Endothelial cell of umbilical vein (primary cell): Measurements from ENCODE around the gene CNOT4. TPM values are rescaled to one million over a fixed set of nuclear protein-coding genes. Genes with fewer than 3 reads are reported as not detected.

Source experiments
- BruUV-seq: library from RNA; stranded (reverse); fragments of 400-500 nt; replicated peaks from 2 replicates; lab custom pipeline; 2021; lab: Mats Ljungman, UMichigan
- CTCF ChIA-PET: fragments of 300-600, 350-600 bp; sonication (Branson Sonifier 250); formaldehyde crosslinking; loops from one replicate; lab custom pipeline; 2021; ENCODE audit warnings: antibody characterized with exemption, inconsistent platforms; lab: Charles Lee
- POLR2A ChIA-PET: fragments of 300-600, 350-600 bp; sonication (Branson Sonifier 250); formaldehyde crosslinking; loops from one replicate; lab custom pipeline; 2021; ENCODE audit warnings: antibody characterized with exemption, inconsistent platforms; lab: Charles Lee
- DNase-seq: peaks from one replicate; pipeline ENCODE4 v3.0.0-alpha.2; 2011; ENCODE audit warnings: low read depth, low spot score
- FAIRE-seq: peaks from 2 replicates; lab custom pipeline; 2011; peaks lifted over from hg19 to GRCh38; lab: Jason Lieb, UNC
- H2AFZ ChIP-seq: 2 replicates; pipeline ENCODE4 v1.6.0; 2012; ENCODE audit warnings: low read depth, low read length, control low read depth, inconsistent platforms
- H3K27ac ChIP-seq: 2 replicates; pipeline ENCODE4 v1.5.1; 2011; ENCODE audit warnings: low read depth, mild to moderate bottlenecking, control low read depth, low read length, moderate library complexity; ENCODE audit not compliant: insufficient read depth
- H3K27me3 ChIP-seq, 2 experiments: 2 replicates each; pipeline versions ENCODE4 v1.6.0 to v1.6.1; 2011; ENCODE audit warnings: low read length in 2 of 2, mixed read lengths in 1 of 2; ENCODE audit not compliant: control insufficient read depth in 2 of 2, insufficient read depth in 2 of 2
- H3K36me3 ChIP-seq, 2 experiments: 2 replicates in 1 of 2; 3 replicates in 1 of 2; pipeline ENCODE4 v1.5.1; 2011; ENCODE audit warnings: low read length in 2 of 2, mild to moderate bottlenecking in 1 of 2, moderate library complexity in 1 of 2; ENCODE audit not compliant: control insufficient read depth in 2 of 2, insufficient read depth in 2 of 2; ENCODE audit errors: extremely low read depth in 1 of 2
- H3K4me1 ChIP-seq: 3 replicates; pipeline ENCODE4 v1.5.1; 2011; ENCODE audit warnings: mild to moderate bottlenecking, low read length; ENCODE audit not compliant: control insufficient read depth, insufficient read depth; ENCODE audit errors: extremely low read depth
- H3K4me2 ChIP-seq: 2 replicates; pipeline ENCODE4 v1.6.1; 2011; ENCODE audit warnings: low read length, control low read depth, mixed read lengths; ENCODE audit not compliant: insufficient read depth
- H3K4me3 ChIP-seq, 3 experiments: fragments of 200-600 bp in 1 of 3; sonication (generic), shearing (Covaris generic) in 1 of 3; replicated peaks in 1 of 3; 2 replicates each; pipeline ENCODE4 v1.5.1; 2011 to 2016; ENCODE audit warnings: control low read depth in 3 of 3, low read length in 3 of 3, mild to moderate bottlenecking in 2 of 3, inconsistent platforms in 1 of 3, low read depth in 1 of 3, moderate library complexity in 1 of 3; ENCODE audit not compliant: insufficient read depth in 1 of 3
- H3K79me2 ChIP-seq: 2 replicates; pipeline ENCODE4 v1.6.0; 2012; ENCODE audit warnings: low read length, inconsistent platforms; ENCODE audit not compliant: control insufficient read depth, insufficient read depth
- H3K9ac ChIP-seq: replicated peaks from 2 replicates; pipeline ENCODE3; 2011; ENCODE audit warnings: low read length, control low read depth; ENCODE audit not compliant: insufficient read depth; ENCODE audit errors: extremely low read depth
- H3K9me1 ChIP-seq: replicated peaks from 3 replicates; pipeline ENCODE4 v1.6.0; 2011; ENCODE audit warnings: mild to moderate bottlenecking, low read length; ENCODE audit not compliant: control insufficient read depth, insufficient read depth; ENCODE audit errors: extremely low read depth
- H3K9me3 ChIP-seq: replicated peaks from 2 replicates; pipeline ENCODE4 v1.5.1; 2012; ENCODE audit warnings: low read length, inconsistent platforms; ENCODE audit not compliant: control insufficient read depth, insufficient read depth
- H4K20me1 ChIP-seq: replicated peaks from 2 replicates; pipeline ENCODE3; 2011; ENCODE audit warnings: mild to moderate bottlenecking, low read length; ENCODE audit not compliant: control insufficient read depth, insufficient read depth; ENCODE audit errors: extremely low read depth
- CTCF ChIP-seq, 2 donors: IDR thresholded peaks; 1 replicate in 1 of 2; 2 replicates in 1 of 2; pipeline ENCODE4 v1.5.1; 2011; ENCODE audit warnings: low read length in 2 of 2, mild to moderate bottlenecking in 2 of 2, moderate library complexity in 2 of 2, control low read depth in 1 of 2, inconsistent platforms in 1 of 2, low read depth in 1 of 2; ENCODE audit not compliant: insufficient read depth in 1 of 2; ENCODE audit errors: extremely low read depth in 1 of 2
- EZH2 ChIP-seq: IDR thresholded peaks from 2 replicates; pipeline ENCODE4 v1.6.1; 2012; ENCODE audit warnings: borderline replicate concordance, low read depth, mild to moderate bottlenecking, moderate library complexity, low read length, inconsistent platforms; ENCODE audit not compliant: severe bottlenecking
- FOS ChIP-seq: IDR thresholded peaks from 2 replicates; pipeline ENCODE4 v1.6.1; 2011; ENCODE audit warnings: mild to moderate bottlenecking, low read length, moderate library complexity, borderline replicate concordance; ENCODE audit not compliant: insufficient read depth
- GATA2 ChIP-seq: IDR thresholded peaks from 2 replicates; pipeline ENCODE4 v1.7.0; 2011; ENCODE audit warnings: low read depth, mild to moderate bottlenecking, moderate library complexity, mixed read lengths, low read length; ENCODE audit not compliant: insufficient read length, insufficient read depth
- JUN ChIP-seq: IDR thresholded peaks from 2 replicates; pipeline ENCODE4 v1.6.1; 2011; ENCODE audit warnings: borderline replicate concordance, low read depth; ENCODE audit not compliant: insufficient read length, insufficient read depth
- MYC ChIP-seq: IDR thresholded peaks from one replicate; pipeline ENCODE4 v1.6.1; 2011; ENCODE audit warnings: mild to moderate bottlenecking, low read depth, low read length
- POLR2A ChIP-seq: IDR thresholded peaks from 2 replicates; pipeline ENCODE4 v1.6.1; 2012; ENCODE audit warnings: low read depth, mild to moderate bottlenecking, control low read depth, low read length
- POLR2AphosphoS5 ChIP-seq: IDR thresholded peaks from 2 replicates; pipeline ENCODE4 v1.6.1; 2012; ENCODE audit warnings: low read depth, mild to moderate bottlenecking, control low read depth, low read length, moderate library complexity; ENCODE audit not compliant: insufficient read depth
- dilution Hi-C: fragments of 300-500 bp; cut with MboI; formaldehyde crosslinking; loops from one replicate; pipeline ENCODE4 v1.15.0; 2019; ENCODE audit warnings: low sequenced_read_pairs; ENCODE audit not compliant: extremely low pct_ligation_motif_present
- intact Hi-C: fragments of 100-400 bp; cut with micrococcal nuclease; formaldehyde crosslinking; loops from one replicate; pipeline ENCODE4 v1.10.0; 2022
- polyA plus RNA-seq, 4 experiments: library from polyadenylated mRNA; depleted of rRNA in 3 of 4; stranded (reverse) in 3 of 4; unstranded in 1 of 4; fragments of >200 nt; gene quantifications; 2 replicates each; pipeline versions ENCODE4 v1.2.1 to v1.2.3, GENCODE V29; 2011 to 2012; ENCODE audit warnings: missing spikeins in 1 of 4
- total RNA-seq: library from RNA; stranded (reverse); gene quantifications from 2 replicates; pipeline ENCODE4 v1.2.3, GENCODE V29; 2021
- TF ChIP-seq, protein P1 (sequence below): IDR thresholded peaks from 2 replicates; pipeline ENCODE4 v1.6.1; 2011; ENCODE audit not compliant: insufficient read depth, insufficient read length

Gene CNOT4
- total and polyA plus RNA-seq, 2 donors (not counting 3 experiments of a cell fraction or from before 2014, with no cell fraction given) = 10.3 to 21.7 TPM

DNA sequence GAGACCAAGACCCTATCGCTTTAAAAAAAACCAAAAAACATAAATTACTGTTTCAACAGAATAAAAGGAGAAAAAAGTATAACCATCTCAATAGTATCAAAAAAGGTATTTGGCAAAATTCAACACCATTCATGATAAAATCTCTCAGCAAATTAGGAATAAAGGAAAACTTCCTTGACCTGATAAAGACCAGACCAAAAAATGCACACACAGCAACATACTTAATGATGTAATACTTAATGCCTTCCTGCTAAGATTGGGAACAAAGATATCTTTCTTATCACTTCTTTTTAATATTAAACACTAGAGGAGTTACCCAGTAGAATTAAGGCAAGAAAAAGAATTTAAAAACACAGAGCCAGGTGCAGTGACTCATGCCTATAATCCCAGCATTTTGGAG, 79.3 kb downstream of the CNOT4 start:
- no peaks in the 10 kb centered on the region for H3K9me3 ChIP-seq
- no peak overlapping the region for H3K9ac ChIP-seq
- ChIA-PET CTCF (no interaction called here), POLR2A (no interaction called here)
- TF ChIP-seq GATA2 (peak; percentile 29), POLR2AphosphoS5 (no peak)
- intact Hi-C loops (no loop called here), dilution Hi-C loops (no loop called here)
- no peak overlapping the region for H2AFZ ChIP-seq
- FAIRE-seq (no peak), DNase-seq (no peak)
- no peak overlapping the region for H3K27ac ChIP-seq
- peaks cover 0 to 2% of the 10 kb centered on the region in 2 experiments for H3K36me3 ChIP-seq
- no peaks in the 10 kb centered on the region for H3K9me1 ChIP-seq
- H3K4me3 ChIP-seq = no peak overlapping the region
- no peak overlapping the region for H3K4me2 ChIP-seq
- peaks cover 2% of the 10 kb centered on the region for H4K20me1 ChIP-seq
- no peaks in the 10 kb centered on the region for H3K4me1 ChIP-seq
- H3K27me3 ChIP-seq = no peaks in the 10 kb centered on the region
- peaks cover 43% of the 10 kb centered on the region for H3K79me2 ChIP-seq
- no TSS peak for BruUV-seq

GRCh38 chr7:135428879-135429278, 81.0 kb downstream of the CNOT4 start:
- no peaks in the 10 kb centered on the region for H3K9me3 ChIP-seq
- no peaks in the 10 kb centered on the region for H3K27me3 ChIP-seq
- ChIA-PET CTCF (interaction anchor here (1.0 kb wide), 2 partner anchors 10 to 154 kb away, joined by 3 to 4 read pairs; no protein-coding TSS in a partner anchor), POLR2A (no interaction called here)
- intact Hi-C loops = no loop called here
- no peak overlapping the region for H3K4me3 ChIP-seq
- no peak overlapping the region for H2AFZ ChIP-seq
- FAIRE-seq (no peak), DNase-seq (no peak)
- TF ChIP-seq MYC (no peak), EZH2 (no peak), CTCF (IDR thresholded peaks at IDR 0.05; ENCODE audit: extremely low read depth in 1 of 2, insufficient read depth in 1 of 2, low read depth in 1 of 2, low read length in 2 of 2) (no peak), JUN (no peak), GATA2 (no peak), POLR2AphosphoS5 (no peak), FOS (no peak), POLR2A (no peak)
- TF ChIP-seq, protein P1, sequence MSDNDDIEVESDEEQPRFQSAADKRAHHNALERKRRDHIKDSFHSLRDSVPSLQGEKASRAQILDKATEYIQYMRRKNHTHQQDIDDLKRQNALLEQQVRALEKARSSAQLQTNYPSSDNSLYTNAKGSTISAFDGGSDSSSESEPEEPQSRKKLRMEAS = no peak
- H3K4me2 ChIP-seq = no peak overlapping the region
- no TSS peak for BruUV-seq
- dilution Hi-C loops = no loop called here
- peaks cover 48% of the 10 kb centered on the region for H3K79me2 ChIP-seq
- H3K9me1 ChIP-seq = no peaks in the 10 kb centered on the region
- no peaks in the 10 kb centered on the region for H3K4me1 ChIP-seq
- H3K36me3 ChIP-seq = no peaks in the 10 kb centered on the region
- no peak overlapping the region for H3K9ac ChIP-seq
- peaks cover 2% of the 10 kb centered on the region for H4K20me1 ChIP-seq
- H3K27ac ChIP-seq = no peak overlapping the region
